ENCODE measurements around the gene TMEM220.

The TMEM220 gene

GRCh38 chr17:10769840-10770239 lies 40.0 kb upstream of the TMEM220 start:
- Histone ChIP-seq H3K36me3 (ENCODE audit: control insufficient read depth in 1 of 2, insufficient read depth in 2 of 2, low read length in 2 of 2) (no peaks in the 10 kb centered on the region), H3K9me3 (ENCODE audit: control insufficient read depth in 1 of 2, low read length in 2 of 2) (peaks cover 0 to 16% of the 10 kb centered on the region in 2 donors), H3K4me3 (ENCODE audit: low read depth in 1 of 2, low read length in 2 of 2) (no peak overlapping the region), H3K27ac (ENCODE audit: low read length) (no peak overlapping the region), H3K27me3 (ENCODE audit: low read depth, low read length) (no peaks in the 10 kb centered on the region), H3K4me1 (ENCODE audit: control insufficient read depth in 1 of 2, insufficient read depth in 2 of 2, low read length in 2 of 2) (peaks cover 0 to 4% of the 10 kb centered on the region in 2 donors)

- no peaks in the 10 kb centered on the region for H3K36me3 ChIP-seq (ENCODE audit: control insufficient read depth in 1 of 2, insufficient read depth in 2 of 2, low read length in 2 of 2)
- H3K4me3 ChIP-seq (ENCODE audit: low read depth in 1 of 2, low read length in 2 of 2): no peak overlapping the region
- peaks cover 0 to 16% of the 10 kb centered on the region in 2 donors for H3K9me3 ChIP-seq (ENCODE audit: control insufficient read depth in 1 of 2, low read length in 2 of 2)
- no peak overlapping the region for H3K27ac ChIP-seq (ENCODE audit: low read length)
- no peaks in the 10 kb centered on the region for H3K27me3 ChIP-seq (ENCODE audit: low read depth, low read length)
- H3K4me1 ChIP-seq (ENCODE audit: control insufficient read depth in 1 of 2, insufficient read depth in 2 of 2, low read length in 2 of 2): peaks cover 0 to 4% of the 10 kb centered on the region in 2 donors
Observed at GRCh38 chr17:10768750-10769251, 39.0 kb upstream of the TMEM220 start.

GRCh38 chr17:10767232-10767631 lies 37.4 kb upstream of the TMEM220 start:
- peaks cover 0 to 14% of the 10 kb centered on the region in 2 donors for H3K9me3 ChIP-seq (ENCODE audit: control insufficient read depth in 1 of 2, low read length in 2 of 2)
- H3K4me1 ChIP-seq (ENCODE audit: control insufficient read depth in 1 of 2, insufficient read depth in 2 of 2, low read length in 2 of 2): peaks cover 0 to 4% of the 10 kb centered on the region in 2 donors
- no peak overlapping the region for H3K4me3 ChIP-seq (ENCODE audit: low read depth in 1 of 2, low read length in 2 of 2)
- no peaks in the 10 kb centered on the region for H3K36me3 ChIP-seq (ENCODE audit: control insufficient read depth in 1 of 2, insufficient read depth in 2 of 2, low read length in 2 of 2)
- H3K27me3 ChIP-seq (ENCODE audit: low read depth, low read length): no peaks in the 10 kb centered on the region
- no peak overlapping the region for H3K27ac ChIP-seq (ENCODE audit: low read length)

GRCh38 chr17:10762037-10762436 lies 32.2 kb upstream of the TMEM220 start:
- Histone ChIP-seq H3K27ac (ENCODE audit: low read length) (no peak overlapping the region), H3K36me3 (ENCODE audit: control insufficient read depth in 1 of 2, insufficient read depth in 2 of 2, low read length in 2 of 2) (no peaks in the 10 kb centered on the region), H3K27me3 (ENCODE audit: low read depth, low read length) (no peaks in the 10 kb centered on the region), H3K9me3 (ENCODE audit: control insufficient read depth in 1 of 2, low read length in 2 of 2) (peaks cover 0 to 7% of the 10 kb centered on the region in 2 donors), H3K4me1 (ENCODE audit: control insufficient read depth in 1 of 2, insufficient read depth in 2 of 2, low read length in 2 of 2) (no peaks in the 10 kb centered on the region), H3K4me3 (ENCODE audit: low read depth in 1 of 2, low read length in 2 of 2) (no peak overlapping the region)

- Histone ChIP-seq H3K36me3 (ENCODE audit: control insufficient read depth in 1 of 2, insufficient read depth in 2 of 2, low read length in 2 of 2) (no peaks in the 10 kb centered on the region), H3K27ac (ENCODE audit: low read length) (no peak overlapping the region), H3K4me3 (ENCODE audit: low read depth in 1 of 2, low read length in 2 of 2) (no peak overlapping the region), H3K27me3 (ENCODE audit: low read depth, low read length) (no peaks in the 10 kb centered on the region), H3K9me3 (ENCODE audit: control insufficient read depth in 1 of 2, low read length in 2 of 2) (peaks cover 0 to 3% of the 10 kb centered on the region in 2 donors), H3K4me1 (ENCODE audit: control insufficient read depth in 1 of 2, insufficient read depth in 2 of 2, low read length in 2 of 2) (no peaks in the 10 kb centered on the region)
Observed at GRCh38 chr17:10761281-10761680, 31.5 kb upstream of the TMEM220 start.

GRCh38 chr17:10758062-10758461 lies 28.2 kb upstream of the TMEM220 start:
- H3K4me1 ChIP-seq (ENCODE audit: control insufficient read depth in 1 of 2, insufficient read depth in 2 of 2, low read length in 2 of 2): no peaks in the 10 kb centered on the region
- no peak overlapping the region for H3K4me3 ChIP-seq (ENCODE audit: low read depth in 1 of 2, low read length in 2 of 2)
- H3K27ac ChIP-seq (ENCODE audit: low read length): no peak overlapping the region
- no peaks in the 10 kb centered on the region for H3K9me3 ChIP-seq (ENCODE audit: control insufficient read depth in 1 of 2, low read length in 2 of 2)
- no peaks in the 10 kb centered on the region for H3K27me3 ChIP-seq (ENCODE audit: low read depth, low read length)
- no peaks in the 10 kb centered on the region for H3K36me3 ChIP-seq (ENCODE audit: control insufficient read depth in 1 of 2, insufficient read depth in 2 of 2, low read length in 2 of 2)

GRCh38 chr17:10757647-10758046 lies 27.8 kb upstream of the TMEM220 start:
- H3K9me3 ChIP-seq (ENCODE audit: control insufficient read depth in 1 of 2, low read length in 2 of 2): no peaks in the 10 kb centered on the region
- no peaks in the 10 kb centered on the region for H3K4me1 ChIP-seq (ENCODE audit: control insufficient read depth in 1 of 2, insufficient read depth in 2 of 2, low read length in 2 of 2)
- no peak overlapping the region for H3K4me3 ChIP-seq (ENCODE audit: low read depth in 1 of 2, low read length in 2 of 2)
- no peaks in the 10 kb centered on the region for H3K36me3 ChIP-seq (ENCODE audit: control insufficient read depth in 1 of 2, insufficient read depth in 2 of 2, low read length in 2 of 2)
- no peak overlapping the region for H3K27ac ChIP-seq (ENCODE audit: low read length)
- H3K27me3 ChIP-seq (ENCODE audit: low read depth, low read length): no peaks in the 10 kb centered on the region

GRCh38 chr17:10757067-10757466 lies 27.2 kb upstream of the TMEM220 start:
- H3K27ac ChIP-seq (ENCODE audit: low read length): no peak overlapping the region
- no peaks in the 10 kb centered on the region for H3K9me3 ChIP-seq (ENCODE audit: control insufficient read depth in 1 of 2, low read length in 2 of 2)
- no peaks in the 10 kb centered on the region for H3K36me3 ChIP-seq (ENCODE audit: control insufficient read depth in 1 of 2, insufficient read depth in 2 of 2, low read length in 2 of 2)
- H3K4me1 ChIP-seq (ENCODE audit: control insufficient read depth in 1 of 2, insufficient read depth in 2 of 2, low read length in 2 of 2): no peaks in the 10 kb centered on the region
- H3K4me3 ChIP-seq (ENCODE audit: low read depth in 1 of 2, low read length in 2 of 2): no peak overlapping the region
- no peaks in the 10 kb centered on the region for H3K27me3 ChIP-seq (ENCODE audit: low read depth, low read length)

GRCh38 chr17:10756619-10757018 lies 26.8 kb upstream of the TMEM220 start:
- H3K4me1 ChIP-seq (ENCODE audit: control insufficient read depth in 1 of 2, insufficient read depth in 2 of 2, low read length in 2 of 2): no peaks in the 10 kb centered on the region
- H3K27ac ChIP-seq (ENCODE audit: low read length): no peak overlapping the region
- no peaks in the 10 kb centered on the region for H3K36me3 ChIP-seq (ENCODE audit: control insufficient read depth in 1 of 2, insufficient read depth in 2 of 2, low read length in 2 of 2)
- no peaks in the 10 kb centered on the region for H3K27me3 ChIP-seq (ENCODE audit: low read depth, low read length)
- H3K4me3 ChIP-seq (ENCODE audit: low read depth in 1 of 2, low read length in 2 of 2): no peak overlapping the region
- H3K9me3 ChIP-seq (ENCODE audit: control insufficient read depth in 1 of 2, low read length in 2 of 2): no peaks in the 10 kb centered on the region

GRCh38 chr17:10756185-10756584 lies 26.4 kb upstream of the TMEM220 start:
- no peaks in the 10 kb centered on the region for H3K27me3 ChIP-seq (ENCODE audit: low read depth, low read length)
- H3K27ac ChIP-seq (ENCODE audit: low read length): no peak overlapping the region
- no peaks in the 10 kb centered on the region for H3K9me3 ChIP-seq (ENCODE audit: control insufficient read depth in 1 of 2, low read length in 2 of 2)
- H3K4me3 ChIP-seq (ENCODE audit: low read depth in 1 of 2, low read length in 2 of 2): no peak overlapping the region
- H3K4me1 ChIP-seq (ENCODE audit: control insufficient read depth in 1 of 2, insufficient read depth in 2 of 2, low read length in 2 of 2): no peaks in the 10 kb centered on the region
- H3K36me3 ChIP-seq (ENCODE audit: control insufficient read depth in 1 of 2, insufficient read depth in 2 of 2, low read length in 2 of 2): no peaks in the 10 kb centered on the region

GRCh38 chr17:10755592-10756127 lies 25.8 kb upstream of the TMEM220 start:
- no peaks in the 10 kb centered on the region for H3K4me1 ChIP-seq (ENCODE audit: control insufficient read depth in 1 of 2, insufficient read depth in 2 of 2, low read length in 2 of 2)
- H3K27ac ChIP-seq (ENCODE audit: low read length): no peak overlapping the region
- H3K9me3 ChIP-seq (ENCODE audit: control insufficient read depth in 1 of 2, low read length in 2 of 2): no peaks in the 10 kb centered on the region

More at GRCh38 chr17:10755592-10756127, 25.8 kb upstream of the TMEM220 start:
- Histone ChIP-seq H3K36me3 (ENCODE audit: control insufficient read depth in 1 of 2, insufficient read depth in 2 of 2, low read length in 2 of 2) (no peaks in the 10 kb centered on the region), H3K27me3 (ENCODE audit: low read depth, low read length) (no peaks in the 10 kb centered on the region), H3K4me3 (ENCODE audit: low read depth in 1 of 2, low read length in 2 of 2) (no peak overlapping the region)
